ENCODE measurements around the gene CALM1. TPM values are rescaled to one million over a fixed set of nuclear protein-coding genes. Genes with fewer than 3 reads are reported as not detected.

Gene CALM1
- total and polyA plus RNA-seq, 2 donors (not counting 3 experiments of a cell fraction or from before 2014, with no cell fraction given), result 476 to 731 TPM

DNA sequence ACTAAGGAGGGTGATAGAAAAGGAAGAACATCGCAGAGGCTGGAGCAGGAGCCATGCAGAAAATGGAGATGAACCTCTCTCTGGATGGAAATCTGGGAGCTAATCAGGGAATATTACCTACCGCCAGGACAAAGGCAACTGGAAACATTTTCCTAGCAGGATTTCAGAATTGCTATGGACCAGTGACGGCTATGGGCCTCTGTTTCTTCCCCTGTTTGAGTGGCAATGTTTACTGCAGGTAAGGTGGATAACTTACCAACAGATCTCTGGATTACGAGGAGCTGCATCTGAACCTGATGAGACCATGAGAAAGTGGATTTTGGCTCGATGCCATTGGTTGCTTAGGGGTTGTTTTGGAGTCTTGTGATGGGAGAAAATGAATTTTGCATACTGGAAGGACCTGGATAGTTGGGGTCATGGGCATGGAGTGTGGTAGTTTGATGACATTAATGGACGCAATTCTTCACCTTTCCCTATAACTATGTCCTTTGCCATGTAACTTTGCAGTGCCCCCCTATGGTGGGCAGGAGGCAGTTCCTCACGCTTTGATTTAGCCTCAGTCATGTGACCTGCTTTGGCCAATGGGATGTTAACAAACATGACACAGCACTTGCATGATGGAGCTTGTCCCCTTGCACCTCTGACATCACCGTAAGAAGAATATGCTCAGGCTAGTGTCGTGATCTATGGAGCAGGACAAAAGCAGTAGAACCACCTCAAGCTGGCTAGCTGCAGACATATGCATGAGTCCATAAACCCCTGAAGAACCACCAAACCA is 51.1 kb downstream of the CALM1 start:
- POLR2A ChIA-PET, result no interaction called here
- no peaks in the 10 kb centered on the region for H3K27me3 ChIP-seq (ENCODE audit: control insufficient read depth in 2 of 2, insufficient read depth in 2 of 2, low read length in 2 of 2)
- FAIRE-seq (no peak), DNase-seq (ENCODE audit: low read depth, low spot score) (no peak)
- no peaks in the 10 kb centered on the region for H3K36me3 ChIP-seq (ENCODE audit: control insufficient read depth in 2 of 2, extremely low read depth in 1 of 2, insufficient read depth in 2 of 2, low read length in 2 of 2)
- H3K79me2 ChIP-seq (ENCODE audit: control insufficient read depth, insufficient read depth, low read length), result no peaks in the 10 kb centered on the region
- no TSS peak for BruUV-seq (replicated peaks)
- no peak overlapping the region for H3K9ac ChIP-seq (replicated peaks; ENCODE audit: extremely low read depth, insufficient read depth, low read length)
- CTCF ChIA-PET, result no interaction called here
- intact Hi-C loops (cut with micrococcal nuclease) (no loop called here), dilution Hi-C loops (cut with MboI; ENCODE audit: extremely low pct_ligation_motif_present, low sequenced_read_pairs) (no loop called here)
- no peaks in the 10 kb centered on the region for H3K9me3 ChIP-seq (replicated peaks; ENCODE audit: control insufficient read depth, insufficient read depth, low read length)
- H3K4me2 ChIP-seq (ENCODE audit: insufficient read depth, low read length), result no peak overlapping the region
- peaks cover 7% of the 10 kb centered on the region for H3K4me1 ChIP-seq (ENCODE audit: control insufficient read depth, extremely low read depth, insufficient read depth, low read length)
- H3K9me1 ChIP-seq (replicated peaks; ENCODE audit: control insufficient read depth, extremely low read depth, insufficient read depth, low read length), result no peaks in the 10 kb centered on the region
- no peak overlapping the region for H2AFZ ChIP-seq (ENCODE audit: low read depth, low read length)
- no peaks in the 10 kb centered on the region for H4K20me1 ChIP-seq (replicated peaks; ENCODE audit: control insufficient read depth, extremely low read depth, insufficient read depth, low read length)
- TF ChIP-seq POLR2AphosphoS5 (IDR thresholded peaks at IDR 0.05; ENCODE audit: insufficient read depth, low read depth, low read length), result no peak
- no peak for TF ChIP-seq FOS (IDR thresholded peaks at IDR 0.05; ENCODE audit: borderline replicate concordance, insufficient read depth, low read length)
- TF ChIP-seq POLR2A (IDR thresholded peaks at IDR 0.05; ENCODE audit: low read depth, low read length), result no peak
- TF ChIP-seq GATA2 (IDR thresholded peaks at IDR 0.05; ENCODE audit: insufficient read depth, insufficient read length, low read depth, low read length), result no peak
- TF ChIP-seq JUN (IDR thresholded peaks at IDR 0.05; ENCODE audit: borderline replicate concordance, insufficient read depth, insufficient read length, low read depth), result no peak
- TF ChIP-seq MYC (IDR thresholded peaks at IDR 0.05; ENCODE audit: low read depth, low read length), result no peak
- TF ChIP-seq, protein P1, sequence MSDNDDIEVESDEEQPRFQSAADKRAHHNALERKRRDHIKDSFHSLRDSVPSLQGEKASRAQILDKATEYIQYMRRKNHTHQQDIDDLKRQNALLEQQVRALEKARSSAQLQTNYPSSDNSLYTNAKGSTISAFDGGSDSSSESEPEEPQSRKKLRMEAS (IDR thresholded peaks at IDR 0.05; ENCODE audit: insufficient read depth, insufficient read length), result no peak
- no peak for TF ChIP-seq CTCF (IDR thresholded peaks at IDR 0.05; ENCODE audit: extremely low read depth in 1 of 2, insufficient read depth in 1 of 2, low read depth in 1 of 2, low read length in 2 of 2)
- no peak for TF ChIP-seq EZH2 (IDR thresholded peaks at IDR 0.05; ENCODE audit: borderline replicate concordance, low read depth, low read length, severe bottlenecking)
- H3K4me3 ChIP-seq (replicated peaks in 1 of 3; ENCODE audit: insufficient read depth in 1 of 3, low read depth in 1 of 3, low read length in 3 of 3), result no peak overlapping the region
- no peak overlapping the region for H3K27ac ChIP-seq (ENCODE audit: insufficient read depth, low read depth, low read length)
